Nephron (organoid): Measurements from ENCODE around the gene TRIM48.
"Not testable (repeated sequence)": the region's sequence is repeated elsewhere in the genome, so short reads cannot be mapped to it uniquely, and the experiment has no call there.

Experiments used
- H3K27ac Mint-ChIP-seq, 3 experiments: 2 replicates each; pipeline ENCODE4 v1.8.0; 2020; ENCODE audit warnings: mixed read lengths in 3 of 3, mild to moderate bottlenecking in 2 of 3, moderate library complexity in 1 of 3
- H3K27me3 Mint-ChIP-seq: 2 replicates; pipeline ENCODE4 v1.8.0; 2021; ENCODE audit warnings: low read depth, mild to moderate bottlenecking, moderate library complexity, mixed read lengths
- H3K36me3 Mint-ChIP-seq: 2 replicates; pipeline ENCODE4 v1.8.0; 2020; ENCODE audit warnings: low read depth, mixed read lengths
- H3K4me1 Mint-ChIP-seq: 2 replicates; pipeline ENCODE4 v1.8.0; 2020; ENCODE audit warnings: mixed read lengths
- H3K4me3 Mint-ChIP-seq, 3 experiments: 2 replicates each; pipeline ENCODE4 v1.8.0; 2020; ENCODE audit warnings: mild to moderate bottlenecking in 3 of 3, mixed read lengths in 3 of 3, moderate library complexity in 2 of 3
- H3K9me3 Mint-ChIP-seq: 2 replicates; pipeline ENCODE4 v1.8.0; 2020; ENCODE audit warnings: mixed read lengths
- CTCF ChIP-seq, 3 experiments: fragments of 200-600 bp; sonication (generic); IDR thresholded peaks; one replicate each; pipeline ENCODE4 v1.5.0; 2021; ENCODE audit warnings: antibody characterized with exemption in 3 of 3; ENCODE audit not compliant: unreplicated experiment in 3 of 3

TRIM48 gene, protein sequence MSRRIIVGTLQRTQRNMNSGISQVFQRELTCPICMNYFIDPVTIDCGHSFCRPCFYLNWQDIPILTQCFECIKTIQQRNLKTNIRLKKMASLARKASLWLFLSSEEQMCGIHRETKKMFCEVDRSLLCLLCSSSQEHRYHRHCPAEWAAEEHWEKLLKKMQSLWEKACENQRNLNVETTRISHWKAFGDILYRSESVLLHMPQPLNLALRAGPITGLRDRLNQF

DNA sequence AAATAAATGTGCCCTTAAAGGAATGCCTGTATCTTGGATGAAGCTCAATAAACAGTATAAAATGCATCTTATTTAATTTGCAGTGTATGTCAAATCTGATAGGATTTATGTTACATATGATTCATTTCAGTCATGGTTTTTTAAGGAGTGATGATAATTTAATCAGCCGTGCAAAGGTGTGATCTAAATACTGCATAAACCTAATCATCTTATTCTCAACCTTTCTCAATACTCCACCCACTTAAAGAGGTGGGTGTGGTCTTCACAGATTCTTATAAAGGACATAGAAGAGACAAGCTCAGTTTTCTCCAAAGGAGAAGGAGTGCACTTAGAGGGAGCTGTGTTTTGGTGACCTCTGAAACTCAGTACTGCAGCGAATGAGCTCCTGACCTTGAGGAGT is at the start of gene TRIM48:
Gene TRIM48, plus strand, starts transcription at position 301 of the 400 bp plus-strand sequence. CDS start 113 bp downstream, outside the sequence.
- not testable (repeated sequence) for H3K36me3 Mint-ChIP-seq, H3K4me1 Mint-ChIP-seq, H3K9me3 Mint-ChIP-seq, H3K27ac Mint-ChIP-seq, H3K27me3 Mint-ChIP-seq, H3K4me3 Mint-ChIP-seq

DNA sequence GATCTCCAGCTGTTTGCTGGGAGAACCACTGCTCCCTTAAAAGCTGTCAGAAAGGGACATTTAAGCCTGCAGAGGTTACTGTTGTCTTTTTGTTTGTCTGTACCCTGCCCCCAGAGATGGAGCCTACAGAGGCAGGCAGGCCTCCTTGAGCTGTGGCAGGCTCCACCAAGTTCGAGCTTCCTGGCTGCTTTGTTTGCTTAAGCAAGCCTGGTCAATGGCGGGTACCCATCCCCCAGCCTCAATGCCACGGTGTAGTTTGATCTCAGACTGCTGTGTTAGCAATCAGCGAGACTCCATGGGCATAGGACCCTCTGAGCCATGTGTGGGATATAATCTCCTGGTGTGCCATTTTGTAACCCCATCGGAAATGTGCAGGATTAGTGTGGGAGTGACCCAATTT is 23.6 kb upstream of the TRIM48 start:
- H3K27ac Mint-ChIP-seq, H3K27me3 Mint-ChIP-seq, H3K36me3 Mint-ChIP-seq, H3K4me3 Mint-ChIP-seq, H3K4me1 Mint-ChIP-seq: not testable (repeated sequence)
- peaks cover 38% of the 10 kb centered on the region for H3K9me3 Mint-ChIP-seq

DNA sequence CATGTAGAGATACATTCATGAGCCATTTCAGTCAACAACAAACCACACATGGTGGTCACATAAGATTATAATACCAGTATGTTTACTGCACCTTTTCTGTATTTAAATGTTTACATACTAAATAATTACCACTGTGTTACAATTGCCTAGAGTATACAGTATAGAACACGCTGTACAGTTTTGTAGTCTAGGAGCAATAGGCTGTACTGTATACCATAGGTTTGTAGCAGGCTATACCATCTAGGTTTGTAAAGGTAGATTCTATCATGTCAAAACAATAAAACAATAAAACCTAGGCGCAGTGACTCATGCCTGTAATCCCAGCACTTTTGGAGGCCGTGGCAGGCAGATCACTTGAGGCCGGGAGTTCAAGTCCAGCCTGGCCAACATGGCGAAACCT is 1.1 kb downstream of the TRIM48 start:
- Mint-ChIP-seq H3K9me3 (peaks cover 7% of the 10 kb centered on the region), H3K27me3 (no peaks in the 10 kb centered on the region), H3K36me3 (no peaks in the 10 kb centered on the region), H3K27ac (no peak overlapping the region), H3K4me3 (no peak overlapping the region), H3K4me1 (no peaks in the 10 kb centered on the region)
- no peak for TF ChIP-seq CTCF (IDR thresholded peaks at IDR 0.05; ENCODE audit: unreplicated experiment in 3 of 3)
